HUES48 (cell line): ENCODE results near the gene AHR.
A peak's percentile ranks its signal among the peaks of the same experiment; 100 is the strongest.
"Not testable (repeated sequence)": the region's sequence is repeated elsewhere in the genome, so short reads cannot be mapped to it uniquely, and the experiment has no call there.

ENCODE experiments used
- H3K27ac ChIP-seq: one replicate; pipeline ENCODE4 v1.7.0; 2013; ENCODE audit warnings: low read depth, low read length, inconsistent platforms
- H3K27me3 ChIP-seq: 2 replicates; pipeline ENCODE4 v1.6.1; 2013; ENCODE audit warnings: mild to moderate bottlenecking, low read length; ENCODE audit not compliant: control insufficient read depth, insufficient read depth
- H3K36me3 ChIP-seq: 2 replicates; pipeline ENCODE4 v1.6.1; 2013; ENCODE audit warnings: low read length; ENCODE audit not compliant: control insufficient read depth, insufficient read depth
- H3K4me1 ChIP-seq: 2 replicates; pipeline ENCODE4 v1.6.1; 2013; ENCODE audit warnings: mild to moderate bottlenecking, low read length; ENCODE audit not compliant: control insufficient read depth, insufficient read depth
- H3K4me3 ChIP-seq: 2 replicates; pipeline ENCODE4 v1.5.1; 2013; ENCODE audit warnings: mild to moderate bottlenecking, low read depth, low read length
- H3K9ac ChIP-seq: 2 replicates; pipeline ENCODE4 v1.6.1; 2013; ENCODE audit warnings: mild to moderate bottlenecking, low read depth, low read length, moderate library complexity
- H3K9me3 ChIP-seq: 2 replicates; pipeline ENCODE4 v1.6.1; 2013; ENCODE audit warnings: low read length; ENCODE audit not compliant: control insufficient read depth, insufficient read depth

The AHR gene

GRCh38 chr7:17376595-17376994 is 78.1 kb downstream of the AHR start:
- Histone ChIP-seq H3K9me3 (no peaks in the 10 kb centered on the region), H3K9ac (no peak overlapping the region), H3K27me3 (no peaks in the 10 kb centered on the region), H3K27ac (no peak overlapping the region), H3K4me1 (no peaks in the 10 kb centered on the region), H3K36me3 (no peaks in the 10 kb centered on the region), H3K4me3 (no peak overlapping the region)

- Histone ChIP-seq H3K9ac (no peak overlapping the region), H3K9me3 (no peaks in the 10 kb centered on the region), H3K36me3 (no peaks in the 10 kb centered on the region), H3K4me3 (no peak overlapping the region), H3K27ac (no peak overlapping the region), H3K4me1 (peaks cover 10% of the 10 kb centered on the region), H3K27me3 (no peaks in the 10 kb centered on the region)
Observed at GRCh38 chr7:17380736-17381662, 82.5 kb downstream of the AHR start.

GRCh38 chr7:17382408-17383354 is 84.2 kb downstream of the AHR start:
- H3K27me3 ChIP-seq, H3K27ac ChIP-seq, H3K4me3 ChIP-seq, H3K9ac ChIP-seq, H3K36me3 ChIP-seq, H3K9me3 ChIP-seq: not testable (repeated sequence)
- H3K4me1 ChIP-seq, result peaks cover 10% of the 10 kb centered on the region

GRCh38 chr7:17384400-17384799 is 85.9 kb downstream of the AHR start:
- no peak overlapping the region for H3K9ac ChIP-seq
- no peaks in the 10 kb centered on the region for H3K36me3 ChIP-seq
- no peak overlapping the region for H3K4me3 ChIP-seq
- peak overlapping the region; percentile 24 for H3K27ac ChIP-seq
- H3K4me1 ChIP-seq, result peaks cover 10% of the 10 kb centered on the region
- 0 out of 2 replicates have a peak, but pooled peaks cover 3% of the 10 kb centered on the region for H3K9me3 ChIP-seq
- no peaks in the 10 kb centered on the region for H3K27me3 ChIP-seq

- 0 out of 2 replicates have a peak, but pooled peaks cover 3% of the 10 kb centered on the region for H3K9me3 ChIP-seq
- H3K4me1 ChIP-seq, result peaks cover 10% of the 10 kb centered on the region
- no peak overlapping the region for H3K4me3 ChIP-seq
- no peaks in the 10 kb centered on the region for H3K36me3 ChIP-seq
- H3K27ac ChIP-seq, result no peak overlapping the region
- H3K9ac ChIP-seq, result no peak overlapping the region
- no peaks in the 10 kb centered on the region for H3K27me3 ChIP-seq
Observed at GRCh38 chr7:17385612-17386011, 87.2 kb downstream of the AHR start.

GRCh38 chr7:17390392-17390791 is 91.9 kb downstream of the AHR start:
- H3K4me3 ChIP-seq, result no peak overlapping the region
- no peaks in the 10 kb centered on the region for H3K27me3 ChIP-seq
- H3K27ac ChIP-seq, result no peak overlapping the region
- no peaks in the 10 kb centered on the region for H3K4me1 ChIP-seq
- peaks cover 19% of the 10 kb centered on the region; the same call in 1 of the 2 replicates for H3K9me3 ChIP-seq
- H3K36me3 ChIP-seq, result no peaks in the 10 kb centered on the region
- H3K9ac ChIP-seq, result no peak overlapping the region

GRCh38 chr7:17391366-17391765 is 92.9 kb downstream of the AHR start:
- Histone ChIP-seq H3K36me3 (no peaks in the 10 kb centered on the region), H3K4me1 (no peaks in the 10 kb centered on the region), H3K9ac (no peak overlapping the region), H3K9me3 (peaks cover 19% of the 10 kb centered on the region; the same call in 1 of the 2 replicates), H3K27me3 (no peaks in the 10 kb centered on the region), H3K4me3 (no peak overlapping the region), H3K27ac (no peak overlapping the region)

- Histone ChIP-seq H3K9ac (no peak overlapping the region), H3K4me3 (no peak overlapping the region), H3K36me3 (no peaks in the 10 kb centered on the region), H3K27ac (no peak overlapping the region), H3K27me3 (no peaks in the 10 kb centered on the region), H3K9me3 (peaks cover 17% of the 10 kb centered on the region; the same call in 1 of the 2 replicates), H3K4me1 (no peaks in the 10 kb centered on the region)
Observed at GRCh38 chr7:17392846-17393245, 94.4 kb downstream of the AHR start.

- peaks cover 19% of the 10 kb centered on the region; the same call in 1 of the 2 replicates for H3K9me3 ChIP-seq
- not testable (repeated sequence) for H3K4me1 ChIP-seq, H3K4me3 ChIP-seq, H3K36me3 ChIP-seq, H3K27ac ChIP-seq, H3K27me3 ChIP-seq, H3K9ac ChIP-seq
Observed at GRCh38 chr7:17394563-17394962, 96.1 kb downstream of the AHR start.
